NCI-H1048 (cell line): ENCODE measurements around the gene CSRNP2.
"Not testable (repeated sequence)": the region's sequence is repeated elsewhere in the genome, so short reads cannot be mapped to it uniquely, and the experiment has no call there.

Experiments
- DNase-seq: peaks from one replicate; lab custom pipeline; 2025; lab: John Stamatoyannopoulos, UW

Gene CSRNP2

GRCh38 chr12:51028126-51028812 lies 55.1 kb downstream of the CSRNP2 start:
- DNase-seq = no peak

- DNase-seq = no peak
Measured at GRCh38 chr12:51027342-51027835, 56.0 kb downstream of the CSRNP2 start.

- DNase-seq = peak; percentile 83
Measured at GRCh38 chr12:51025836-51026638, 57.4 kb downstream of the CSRNP2 start, which contains the start of gene SLC11A2. TSS of gene SLC11A2 (minus strand) at chr12:51026384. CDS start at chr12:51010728, 15,656 bp downstream.

DNA sequence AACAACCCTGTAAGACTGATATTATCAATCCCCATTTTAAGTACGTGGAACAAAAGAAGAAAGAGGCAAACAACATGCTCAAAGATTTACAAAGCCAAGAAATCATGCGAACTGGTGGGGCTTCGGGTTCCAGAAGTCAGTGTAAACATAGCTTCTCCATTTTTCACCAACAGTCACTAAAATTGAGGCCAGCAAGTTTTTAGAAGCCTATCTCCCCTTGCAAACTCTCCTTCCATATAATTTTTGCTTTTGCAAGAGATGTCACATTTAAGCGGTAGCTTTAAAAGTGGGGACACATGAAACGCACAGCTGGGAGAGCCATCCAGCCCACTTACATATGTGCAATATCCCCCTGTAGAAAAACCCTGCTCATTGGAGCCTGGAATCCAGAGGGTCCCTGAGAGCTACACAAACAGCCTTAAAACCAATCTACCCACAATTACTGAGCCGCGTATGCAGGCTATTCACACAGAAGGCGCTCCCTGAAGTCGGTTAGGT lies 58.0 kb downstream of the CSRNP2 start:
- no peak for DNase-seq

- DNase-seq = no peak
Measured at GRCh38 chr12:51023625-51024382, 59.6 kb downstream of the CSRNP2 start.

DNA sequence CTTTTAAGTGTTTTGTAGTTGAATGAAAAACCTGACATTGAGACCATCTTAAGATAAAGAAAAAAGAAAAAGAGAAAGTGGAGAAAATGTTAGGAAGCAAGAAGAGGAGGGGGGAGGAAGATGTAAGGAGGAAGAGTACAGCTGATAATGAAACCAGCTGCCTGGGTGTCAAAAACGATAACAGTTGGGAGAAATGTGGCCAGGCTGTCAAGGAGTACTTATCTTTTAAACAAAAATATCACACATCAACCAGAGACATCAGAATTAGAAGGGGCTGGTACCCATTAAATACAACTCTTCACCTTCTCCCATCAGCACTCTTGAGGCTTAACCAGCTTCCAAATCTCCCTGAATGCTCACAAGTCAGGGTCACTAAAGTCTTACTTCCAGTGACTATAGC lies 61.7 kb downstream of the CSRNP2 start:
- DNase-seq = no peak

DNA sequence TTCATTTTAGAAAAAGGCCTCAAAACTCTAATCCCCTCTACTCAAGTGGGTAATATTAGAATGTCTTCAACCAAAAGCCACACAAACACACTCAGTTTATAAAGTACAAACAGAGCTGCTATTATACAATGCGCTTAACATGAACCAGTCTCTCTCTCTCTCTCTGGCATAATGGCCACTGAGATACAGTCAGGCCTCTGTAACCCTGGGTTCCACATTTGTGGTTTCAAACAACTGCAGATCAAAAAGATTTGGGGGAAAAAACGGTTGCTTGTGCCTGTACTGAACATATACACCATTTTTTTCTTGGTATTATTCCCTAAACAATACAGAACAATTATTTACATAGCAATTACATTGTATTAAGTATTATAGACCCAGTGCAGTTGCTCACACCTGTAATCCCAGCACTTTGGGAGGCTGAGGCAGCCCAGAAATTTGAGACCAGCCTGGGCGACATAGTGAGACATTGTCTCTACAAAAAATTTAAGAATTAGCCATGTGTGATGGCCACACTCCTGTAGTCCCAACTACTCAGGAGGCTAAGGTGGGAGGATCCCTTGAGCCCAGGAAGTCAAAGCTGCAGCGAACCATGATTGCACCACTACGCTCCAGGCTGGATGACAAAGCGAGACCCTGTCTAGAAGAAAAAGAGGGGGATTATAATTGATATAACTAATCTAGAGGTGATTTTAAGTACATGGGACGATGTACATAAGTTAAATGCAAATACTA lies 62.8 kb downstream of the CSRNP2 start:
- DNase-seq = no peak

- DNase-seq = no peak
Measured at GRCh38 chr12:51019927-51020326, 63.5 kb downstream of the CSRNP2 start.

- DNase-seq = no peak
Measured at GRCh38 chr12:51018956-51019355, 64.4 kb downstream of the CSRNP2 start.

- DNase-seq = no peak
Measured at GRCh38 chr12:51017452-51017851, 65.9 kb downstream of the CSRNP2 start.

DNA sequence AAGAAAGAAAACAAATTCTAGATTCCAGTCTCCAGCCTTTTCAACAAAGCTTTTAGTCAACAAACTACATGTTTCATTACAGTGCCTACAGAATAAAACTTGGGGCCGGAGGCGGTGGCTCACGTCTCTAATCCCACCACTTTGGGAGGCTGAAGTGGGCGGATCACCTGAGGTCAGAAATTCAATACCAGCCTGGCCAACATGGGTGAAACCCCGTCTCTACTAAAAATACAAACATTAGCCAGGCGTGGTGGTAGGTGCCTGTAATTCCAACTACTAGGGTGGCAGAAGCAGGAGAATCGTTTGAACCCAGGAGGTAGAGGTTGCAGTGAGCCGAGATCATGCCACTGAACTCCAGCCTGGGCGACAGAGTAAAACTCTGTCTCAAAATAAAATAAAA lies 68.9 kb downstream of the CSRNP2 start:
- not testable (repeated sequence) for DNase-seq

DNA sequence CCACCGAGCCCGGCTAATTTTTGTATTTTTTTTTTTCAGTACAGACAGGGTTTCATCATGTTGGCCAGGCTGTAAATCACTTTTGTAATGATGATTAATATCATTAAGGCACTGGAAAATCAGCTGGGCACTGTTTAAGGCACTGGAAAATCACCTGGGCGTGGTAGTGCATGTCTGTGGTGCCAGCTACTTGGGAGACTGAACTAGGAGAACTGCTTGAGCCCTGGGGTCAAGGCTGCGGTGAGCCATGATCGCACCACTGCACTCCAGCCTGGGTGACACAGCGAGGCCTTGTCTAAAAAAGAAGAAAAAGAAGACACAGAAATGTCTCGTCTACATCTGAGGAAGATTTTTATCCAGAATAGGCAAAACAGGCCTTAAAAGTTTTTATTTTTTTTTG lies 70.0 kb downstream of the CSRNP2 start:
- DNase-seq = no peak

DNA sequence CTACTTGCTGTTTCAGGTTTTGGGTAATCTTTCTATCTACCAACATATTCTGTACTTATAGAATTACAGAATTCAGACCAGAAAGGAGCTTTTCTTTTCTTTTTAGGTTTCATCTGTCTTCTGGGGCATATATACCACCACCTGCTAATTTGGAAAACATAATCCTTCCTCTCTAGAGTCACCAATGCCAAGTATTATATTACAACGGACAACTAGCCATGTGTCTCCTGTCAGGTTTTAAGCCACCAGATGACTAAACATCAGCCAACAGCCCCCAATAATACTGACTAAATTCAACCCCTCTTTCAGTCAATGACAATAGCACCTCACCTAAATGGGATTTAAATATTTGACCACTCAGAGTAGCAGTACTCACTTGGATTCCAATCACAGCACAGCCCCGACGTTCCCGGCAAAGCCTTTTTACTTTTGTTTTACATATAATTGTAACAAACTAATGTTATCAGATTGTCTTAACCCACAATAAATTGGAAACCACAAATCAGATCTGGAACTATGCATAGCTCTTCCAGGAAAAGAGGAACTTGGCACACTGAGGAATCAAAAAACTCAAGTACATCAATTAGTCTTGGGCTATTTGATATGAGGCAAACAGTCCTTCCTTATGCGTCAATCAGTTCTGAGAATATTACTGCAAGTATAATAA lies 70.7 kb downstream of the CSRNP2 start:
- DNase-seq = no peak

DNA sequence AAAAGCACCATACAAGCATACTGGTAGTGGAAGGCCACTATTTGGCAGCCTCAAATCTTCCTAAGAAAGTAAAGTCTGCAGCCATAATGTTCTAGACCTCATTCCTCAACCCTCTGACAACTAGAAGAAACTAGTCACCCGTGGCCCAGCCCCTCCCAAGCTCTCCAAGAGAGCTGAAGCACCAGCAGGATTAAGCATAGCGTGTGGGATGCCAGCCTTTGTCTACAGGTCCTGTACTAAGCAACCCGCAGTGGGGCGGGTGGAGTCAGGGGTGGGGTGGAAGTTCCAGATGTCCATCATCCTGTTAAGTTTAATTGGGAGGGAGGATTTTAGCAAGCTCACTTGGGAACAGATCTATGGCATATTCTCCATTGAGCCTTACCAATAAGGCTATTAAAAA lies 71.4 kb downstream of the CSRNP2 start:
- no peak for DNase-seq
